GM18511 (cell line): ENCODE data around the gene ELFN2.
"Not testable (repeated sequence)": the region's sequence is repeated elsewhere in the genome, so short reads cannot be mapped to it uniquely, and the experiment has no call there.

Experiments
- ATAC-seq: cut with Tn5 transposase; IDR thresholded peaks from one replicate; pipeline ENCODE4 v1.9.1; 2021; ENCODE audit warnings: mild to moderate bottlenecking, moderate library complexity; ENCODE audit not compliant: unreplicated experiment

ELFN2 gene, protein sequence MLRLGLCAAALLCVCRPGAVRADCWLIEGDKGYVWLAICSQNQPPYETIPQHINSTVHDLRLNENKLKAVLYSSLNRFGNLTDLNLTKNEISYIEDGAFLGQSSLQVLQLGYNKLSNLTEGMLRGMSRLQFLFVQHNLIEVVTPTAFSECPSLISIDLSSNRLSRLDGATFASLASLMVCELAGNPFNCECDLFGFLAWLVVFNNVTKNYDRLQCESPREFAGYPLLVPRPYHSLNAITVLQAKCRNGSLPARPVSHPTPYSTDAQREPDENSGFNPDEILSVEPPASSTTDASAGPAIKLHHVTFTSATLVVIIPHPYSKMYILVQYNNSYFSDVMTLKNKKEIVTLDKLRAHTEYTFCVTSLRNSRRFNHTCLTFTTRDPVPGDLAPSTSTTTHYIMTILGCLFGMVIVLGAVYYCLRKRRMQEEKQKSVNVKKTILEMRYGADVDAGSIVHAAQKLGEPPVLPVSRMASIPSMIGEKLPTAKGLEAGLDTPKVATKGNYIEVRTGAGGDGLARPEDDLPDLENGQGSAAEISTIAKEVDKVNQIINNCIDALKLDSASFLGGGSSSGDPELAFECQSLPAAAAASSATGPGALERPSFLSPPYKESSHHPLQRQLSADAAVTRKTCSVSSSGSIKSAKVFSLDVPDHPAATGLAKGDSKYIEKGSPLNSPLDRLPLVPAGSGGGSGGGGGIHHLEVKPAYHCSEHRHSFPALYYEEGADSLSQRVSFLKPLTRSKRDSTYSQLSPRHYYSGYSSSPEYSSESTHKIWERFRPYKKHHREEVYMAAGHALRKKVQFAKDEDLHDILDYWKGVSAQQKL

GRCh38 chr22:37427135-37427710 lies at the start of gene ELFN2:
Gene ELFN2, minus strand, starts transcription at chr22:37427479. Its CDS starts 51,945 bp downstream, at chr22:37375534.
- ATAC-seq, result no peak

DNA sequence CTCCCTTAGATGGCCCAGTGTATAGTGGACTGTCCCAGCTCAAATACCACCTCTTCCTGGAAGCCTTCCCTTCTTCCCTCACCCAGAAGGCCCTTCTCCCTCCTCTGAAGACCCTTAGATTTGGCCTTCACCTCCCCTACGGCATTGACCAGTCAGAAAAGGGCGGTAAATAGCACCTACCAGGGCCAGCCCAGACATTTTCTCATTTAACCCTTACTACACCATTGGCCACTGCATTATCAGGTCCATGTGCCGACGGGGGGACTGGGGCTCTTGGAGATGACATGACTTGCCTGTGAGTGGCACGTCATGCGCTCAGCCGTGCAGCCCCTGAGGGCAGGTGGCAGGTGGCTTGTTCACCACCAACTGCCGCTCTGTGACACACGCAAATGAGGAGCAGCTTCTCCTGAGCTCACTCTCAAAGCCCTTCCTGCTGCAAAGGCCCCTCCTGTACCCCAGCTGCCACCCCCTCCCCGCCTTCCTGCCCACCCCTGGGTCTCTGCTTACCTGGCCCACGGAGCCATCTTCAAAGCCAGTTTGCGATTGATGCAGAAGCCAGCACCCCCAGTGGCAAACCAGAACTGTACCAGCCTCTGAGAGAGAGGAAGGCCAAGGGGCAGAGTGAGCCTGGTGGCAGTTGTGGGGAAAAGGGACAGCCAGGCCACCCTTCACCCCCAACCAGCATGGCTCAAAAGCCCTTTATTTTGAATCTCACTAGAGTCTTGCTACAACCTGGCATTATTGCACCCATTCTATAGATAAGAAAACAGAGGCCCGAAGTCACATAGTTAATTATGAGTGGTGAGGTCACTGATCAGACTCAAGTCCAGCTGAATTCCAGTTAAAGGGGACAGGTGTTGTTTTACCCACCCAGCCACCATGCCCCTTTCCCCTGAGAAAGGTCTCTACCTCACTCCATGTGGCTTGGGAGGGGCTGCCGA lies 49.4 kb upstream of the ELFN2 start:
- no peak for ATAC-seq

DNA sequence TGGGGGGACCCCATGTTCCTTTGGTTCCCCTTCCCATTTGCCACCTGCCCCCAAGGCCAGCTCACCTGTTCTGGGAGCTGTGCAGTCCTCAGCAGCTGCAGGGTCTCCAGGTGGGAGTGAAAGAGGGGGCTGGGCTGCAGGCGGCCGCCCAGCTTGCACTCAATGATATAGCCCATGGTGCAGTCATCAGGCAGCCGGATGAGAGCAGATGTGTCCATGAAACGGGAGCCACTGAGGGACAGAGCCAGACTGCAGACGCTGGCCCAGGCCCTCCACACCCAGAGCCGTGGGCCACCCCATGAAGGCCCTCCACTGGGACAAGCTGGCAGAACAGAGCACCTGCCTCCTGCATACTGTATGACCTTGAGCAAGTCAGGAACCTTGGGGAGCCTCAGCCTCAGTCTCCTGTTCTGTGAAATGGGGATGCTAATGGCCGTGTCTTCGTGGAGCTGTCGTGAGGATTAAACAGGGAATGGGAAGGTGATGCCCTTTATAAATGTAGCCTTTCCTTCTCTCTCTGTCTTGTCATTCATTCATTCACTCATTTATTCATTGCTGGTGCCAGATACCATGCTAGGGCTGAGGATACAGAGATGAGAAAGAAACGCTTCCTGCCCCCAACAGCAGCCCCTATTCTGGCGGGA lies 47.3 kb upstream of the ELFN2 start:
- no peak for ATAC-seq

- ATAC-seq, result no peak
Observed at GRCh38 chr22:37473437-37473946, 46.2 kb upstream of the ELFN2 start.

GRCh38 chr22:37472418-37473006 lies 45.2 kb upstream of the ELFN2 start:
- ATAC-seq, result no peak

DNA sequence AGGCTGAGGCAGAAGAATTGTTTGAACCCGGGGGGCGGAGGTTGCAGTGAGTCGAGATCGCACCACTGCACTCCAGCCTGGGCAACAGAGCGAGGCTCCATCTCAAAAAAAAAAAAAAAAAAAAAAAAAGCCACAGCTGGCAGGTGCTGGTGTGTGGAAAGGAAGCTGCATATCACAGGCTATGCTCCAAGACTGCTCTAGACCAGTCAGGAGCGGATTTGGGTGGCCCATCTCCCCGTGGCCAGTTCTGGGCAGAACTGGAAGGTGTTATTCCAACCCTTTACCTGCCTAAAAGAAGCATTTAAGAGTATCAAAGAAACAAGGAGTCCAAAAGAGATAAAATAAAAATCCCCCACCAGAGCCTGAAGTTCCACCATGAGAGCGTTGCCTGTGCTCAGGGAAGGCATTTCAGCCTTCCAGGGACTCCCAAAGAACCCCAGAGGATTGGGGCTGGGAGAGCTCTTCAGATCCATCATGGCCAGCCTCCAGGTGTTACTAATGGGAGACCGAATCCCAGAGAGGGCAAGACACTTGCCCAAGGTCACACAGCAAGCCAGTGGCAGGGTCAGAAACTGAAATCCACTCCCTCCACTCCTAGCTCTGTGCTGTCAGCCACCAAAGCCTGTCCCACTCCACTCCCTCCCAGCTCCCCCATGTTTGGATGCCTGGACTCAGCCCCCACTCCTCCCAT lies 44.6 kb upstream of the ELFN2 start:
- ATAC-seq, result no peak

DNA sequence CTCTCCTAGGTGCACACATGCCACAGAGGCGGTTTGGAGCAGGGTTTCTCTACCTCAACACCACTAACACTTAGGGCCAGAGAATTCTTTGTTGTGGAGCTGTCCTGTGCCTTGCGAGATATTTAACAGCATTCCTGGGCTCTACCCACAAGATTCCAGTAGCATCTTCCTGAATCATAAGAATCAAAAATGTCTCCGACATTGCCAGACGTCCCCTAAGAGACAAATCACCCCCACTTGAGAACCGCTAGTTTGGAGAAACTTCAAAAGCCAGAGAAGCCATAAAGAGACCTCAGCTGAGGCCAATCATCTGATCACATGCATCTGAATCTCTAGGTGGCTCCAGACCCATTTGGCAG lies 42.8 kb upstream of the ELFN2 start:
- ATAC-seq, result no peak

DNA sequence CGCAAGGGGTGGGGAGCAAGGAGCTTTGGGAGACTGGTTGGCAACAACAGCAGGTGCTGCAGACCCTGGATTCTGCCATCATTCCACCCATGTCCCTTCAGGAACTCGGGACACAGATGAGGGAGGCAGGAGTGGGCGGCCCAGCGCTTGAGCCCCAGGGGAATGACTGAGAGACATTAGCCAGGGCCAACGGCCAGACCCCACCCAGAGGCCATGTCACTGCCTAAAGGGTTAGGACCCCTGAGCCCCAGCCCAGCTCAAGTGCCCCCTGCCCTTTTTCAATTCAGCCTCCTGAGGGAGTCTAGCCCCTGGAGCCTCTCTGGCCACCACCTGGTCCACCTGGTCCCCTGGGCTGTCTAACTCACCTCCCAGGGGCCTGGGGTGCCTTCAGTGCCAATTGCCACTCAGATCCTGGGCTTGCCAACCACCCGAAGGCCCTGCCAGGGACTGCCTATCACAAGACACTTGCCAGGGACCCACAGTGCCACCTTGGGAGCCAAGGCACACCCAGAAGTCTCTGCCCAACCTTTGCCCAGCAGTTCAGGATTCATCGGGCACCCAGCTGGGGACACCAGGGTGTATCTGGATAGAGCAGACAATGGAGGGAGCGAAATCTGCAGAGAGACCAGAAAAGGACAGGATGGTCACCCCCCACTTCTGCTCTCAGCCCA lies 42.3 kb upstream of the ELFN2 start:
- ATAC-seq, result no peak

DNA sequence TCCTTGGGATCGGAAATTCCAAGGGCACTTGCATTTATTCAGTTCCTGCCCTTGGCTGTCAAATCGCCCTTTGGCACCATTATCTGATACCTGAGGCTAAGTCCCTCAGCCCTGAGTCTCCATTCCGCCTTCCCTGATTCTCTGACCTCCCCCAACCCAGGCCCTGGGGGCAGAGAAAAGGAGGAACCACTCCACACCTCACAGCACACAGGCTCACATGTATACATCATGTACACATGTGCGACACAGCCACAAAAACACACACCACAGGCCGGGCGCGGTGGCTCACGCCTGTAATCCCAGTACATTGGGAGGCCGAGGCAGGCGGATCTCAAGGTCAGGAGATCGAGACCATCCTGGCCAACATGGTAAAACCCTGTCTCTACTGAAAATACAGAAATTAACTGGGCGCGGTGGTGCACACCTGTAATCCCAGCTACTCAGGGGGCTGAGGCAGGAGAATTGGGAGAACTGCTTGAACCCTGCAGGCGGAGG lies 41.0 kb upstream of the ELFN2 start:
- not testable (repeated sequence) for ATAC-seq

- ATAC-seq, result no peak
Observed at GRCh38 chr22:37467391-37467955, 40.2 kb upstream of the ELFN2 start.

- no peak for ATAC-seq
Observed at GRCh38 chr22:37464181-37464580, 36.9 kb upstream of the ELFN2 start.

- no peak for ATAC-seq
Observed at GRCh38 chr22:37462983-37463382, 35.7 kb upstream of the ELFN2 start.

DNA sequence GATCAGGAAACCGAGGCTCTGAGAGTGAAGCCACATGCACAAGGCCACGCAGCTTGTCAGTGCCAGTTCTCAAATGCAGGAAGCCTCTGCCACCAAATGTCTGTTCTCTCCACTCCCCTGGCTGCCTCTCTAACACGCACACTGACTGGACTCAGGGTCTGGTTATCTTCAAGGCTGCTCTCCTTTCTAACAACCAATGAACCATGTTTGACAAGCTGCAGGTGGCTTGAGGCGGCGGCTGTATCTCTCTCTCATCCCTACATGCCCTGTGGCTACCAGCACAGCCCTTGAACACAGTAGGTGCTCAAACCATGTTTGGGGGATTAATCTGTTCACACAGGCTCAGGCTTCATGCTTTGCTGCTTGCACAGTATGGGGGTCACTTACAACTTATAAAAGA lies 35.2 kb upstream of the ELFN2 start:
- ATAC-seq, result no peak

GRCh38 chr22:37461961-37462360 lies 34.7 kb upstream of the ELFN2 start:
- ATAC-seq, result no peak

GRCh38 chr22:37460684-37461083 lies 33.4 kb upstream of the ELFN2 start:
- no peak for ATAC-seq

GRCh38 chr22:37459206-37459605 lies 31.9 kb upstream of the ELFN2 start:
- no peak for ATAC-seq

DNA sequence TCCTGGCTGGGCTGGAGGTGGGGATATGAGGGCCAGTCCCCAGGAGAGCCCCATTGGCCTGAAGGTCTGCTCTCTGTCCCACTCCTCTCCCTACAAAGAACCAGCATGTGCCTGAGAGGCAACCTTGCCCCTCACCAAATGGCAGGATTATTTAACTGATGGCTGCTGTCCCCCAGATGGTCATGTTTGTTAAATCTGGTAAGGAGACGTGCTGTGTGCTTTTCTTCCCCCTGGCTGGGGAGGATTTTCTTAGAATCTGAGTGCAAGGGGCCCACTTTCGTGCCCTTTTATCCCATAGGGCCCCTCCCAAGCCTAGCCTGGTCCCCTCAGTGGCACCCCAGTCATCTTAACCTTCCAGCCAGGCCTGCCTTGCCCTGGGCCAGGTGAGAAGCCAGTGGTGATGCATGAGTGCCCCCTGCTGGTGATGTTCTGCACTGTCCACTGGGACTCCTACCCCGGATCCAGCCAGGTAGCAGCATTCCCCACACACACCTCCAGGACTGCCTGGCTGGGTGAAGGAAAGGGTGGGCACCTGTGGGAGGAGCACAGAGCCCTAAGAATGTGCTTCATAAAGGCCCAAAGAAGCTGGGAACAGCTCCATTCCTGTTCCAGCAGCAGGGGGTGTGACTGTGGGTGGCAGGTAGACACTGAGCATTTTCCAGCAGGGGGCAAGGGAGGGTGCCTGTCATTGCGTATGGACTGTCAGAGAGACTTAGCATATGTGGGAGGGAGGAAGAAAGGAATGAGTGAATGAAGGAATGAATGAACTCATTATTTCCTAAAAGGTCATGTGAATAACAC lies 30.0 kb upstream of the ELFN2 start:
- ATAC-seq, result no peak
